Activated CD4-positive, alpha-beta T cell treated with anti-CD3 and anti-CD28 coated beads, Interleukin-2, amount 50 U/mL, for 24 hours (primary cell): ENCODE data around the gene PLPP4.
"Not testable (repeated sequence)": the region's sequence is repeated elsewhere in the genome, so short reads cannot be mapped to it uniquely, and the experiment has no call there.

Source experiments
- DNase-seq, 2 donors: peaks; one replicate each; pipeline ENCODE4 v3.0.0-alpha.2; 2020; ENCODE audit warnings: low read depth in 1 of 2, low spot score in 1 of 2

The PLPP4 gene

DNA sequence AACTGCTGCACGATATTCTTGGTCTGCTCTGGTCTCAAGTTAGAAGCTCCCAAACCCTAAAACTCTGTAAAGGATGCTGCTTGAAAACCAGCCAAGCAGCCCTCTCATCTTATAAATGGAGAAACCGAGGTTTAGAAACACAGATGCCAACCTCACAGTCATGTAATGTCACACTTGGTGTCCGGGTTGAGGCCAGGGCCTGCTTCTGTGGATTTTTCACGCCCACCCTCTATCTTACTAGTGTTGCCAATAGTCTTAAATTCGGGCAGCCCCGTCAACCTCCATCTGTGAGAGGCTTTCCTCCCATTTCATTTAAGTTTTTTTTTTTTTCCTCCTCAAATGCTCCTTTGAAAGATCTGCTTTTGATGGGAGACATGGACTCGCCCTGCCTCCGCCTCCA, 28.9 kb downstream of the PLPP4 start:
- DNase-seq: no peak

DNA sequence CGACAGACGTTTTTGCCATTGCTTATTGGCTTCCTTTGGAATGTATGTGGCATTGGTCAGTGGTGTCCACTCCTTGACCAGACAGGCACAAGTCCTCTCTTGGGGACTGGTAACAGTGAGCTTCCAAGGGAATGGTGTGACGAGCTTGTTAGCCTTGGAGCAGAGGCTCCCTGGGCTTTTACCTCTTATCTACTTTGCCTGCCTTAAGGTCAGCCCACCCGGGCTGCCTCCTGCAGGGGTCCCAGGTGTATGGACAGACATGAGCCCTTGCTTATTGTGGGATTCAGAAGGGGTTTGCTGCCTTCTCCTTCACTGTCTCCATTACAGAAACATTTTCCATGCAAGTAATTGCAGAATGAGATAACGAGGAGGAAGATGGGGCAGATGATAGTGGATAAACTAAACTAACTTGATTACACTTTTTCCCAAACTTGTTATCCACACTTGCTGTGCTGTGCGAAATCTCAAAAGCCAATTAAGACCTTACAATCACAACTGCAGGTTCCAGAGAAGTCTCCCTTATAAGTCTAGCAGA, 29.7 kb downstream of the PLPP4 start:
- no peak for DNase-seq

GRCh38 chr10:120490288-120490687, 33.3 kb downstream of the PLPP4 start:
- no peak for DNase-seq

- no peak for DNase-seq
Measured at GRCh38 chr10:120492346-120492745, 35.3 kb downstream of the PLPP4 start.

- DNase-seq: no peak
Measured at GRCh38 chr10:120493411-120494312, 36.6 kb downstream of the PLPP4 start.

GRCh38 chr10:120494313-120494710, 37.3 kb downstream of the PLPP4 start:
- DNase-seq: no peak

- no peak for DNase-seq
Measured at GRCh38 chr10:120495226-120496009, 38.4 kb downstream of the PLPP4 start.

DNA sequence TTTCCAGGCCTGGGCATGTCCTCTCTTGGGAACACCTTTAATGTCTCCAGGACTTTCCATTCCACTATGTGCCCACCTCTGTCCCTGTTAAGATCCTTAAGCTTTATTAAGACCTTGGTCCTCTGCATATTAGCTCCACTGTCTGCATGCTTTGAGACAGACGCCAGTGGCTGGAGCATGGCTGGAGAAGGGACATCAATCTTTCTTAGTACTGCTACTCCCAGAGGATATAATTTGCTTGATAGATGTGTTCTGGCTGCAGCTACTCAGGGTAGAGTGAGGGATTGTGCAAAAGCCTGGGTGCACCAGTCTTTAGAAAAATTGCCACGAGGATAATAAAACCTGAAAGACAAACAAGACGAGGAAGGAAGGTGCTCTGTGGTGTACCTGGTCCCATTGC, 42.9 kb downstream of the PLPP4 start:
- no peak for DNase-seq

DNA sequence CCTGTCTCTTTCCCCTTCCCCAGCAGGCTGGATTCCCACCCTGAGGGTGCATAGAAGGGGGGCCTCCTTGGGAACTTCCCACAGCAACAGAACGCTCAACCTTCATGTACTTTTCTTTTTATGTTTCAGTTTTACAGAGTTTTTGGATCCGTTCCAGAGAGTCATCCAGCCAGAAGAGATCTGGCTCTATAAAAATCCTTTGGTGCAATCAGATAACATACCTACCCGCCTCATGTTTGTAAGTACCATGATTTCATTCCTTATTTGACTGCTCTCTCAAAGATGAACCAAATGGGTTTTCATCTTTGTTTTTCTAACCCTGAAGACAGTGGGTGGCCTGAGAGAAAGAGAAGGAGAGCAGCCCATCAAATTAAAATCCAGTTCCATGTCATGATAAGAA, 46.7 kb downstream of the PLPP4 start:
- DNase-seq: no peak

DNA sequence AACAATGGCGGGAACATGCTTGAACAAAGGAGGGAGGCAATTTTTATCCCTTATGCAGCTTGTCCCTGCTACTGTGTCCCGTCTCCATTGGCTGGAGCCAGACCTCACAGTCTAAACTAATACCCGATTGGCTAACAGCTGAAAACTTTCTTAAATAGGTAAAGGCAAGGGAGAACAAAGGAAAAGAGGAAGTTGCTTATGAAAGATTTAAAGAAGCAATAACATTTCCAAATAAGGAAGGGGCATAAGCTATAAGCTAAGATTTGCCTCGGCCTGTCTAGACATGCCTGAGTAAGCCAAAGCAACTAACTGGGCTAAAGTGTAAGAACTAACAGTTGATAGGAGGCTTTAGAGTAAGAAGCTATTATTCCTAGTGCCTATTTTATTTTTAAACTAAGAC, 47.2 kb downstream of the PLPP4 start:
- DNase-seq: not testable (repeated sequence)

- no peak for DNase-seq
Measured at GRCh38 chr10:120505056-120505455, 48.0 kb downstream of the PLPP4 start.

DNA sequence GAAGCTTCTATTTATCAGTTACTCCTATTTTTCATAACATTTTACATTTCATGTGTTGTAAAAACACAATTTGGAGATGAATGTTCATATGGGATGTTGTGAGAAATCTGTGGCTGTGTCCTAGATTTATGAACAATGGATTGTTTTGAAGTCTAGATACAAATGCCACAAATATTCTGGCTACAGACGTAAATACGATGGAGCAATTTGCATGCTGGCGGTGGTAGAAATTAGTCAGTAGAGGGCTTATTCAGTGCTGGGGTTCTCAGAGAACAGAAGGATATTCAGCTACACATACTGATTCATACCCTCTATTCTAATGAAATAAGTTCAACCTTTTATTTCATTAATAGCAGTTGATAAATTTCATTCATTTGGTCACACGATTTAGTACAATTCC, 48.8 kb downstream of the PLPP4 start:
- DNase-seq: no peak

GRCh38 chr10:120506674-120507073, 49.6 kb downstream of the PLPP4 start:
- no peak for DNase-seq

- no peak for DNase-seq
Measured at GRCh38 chr10:120507175-120507574, 50.1 kb downstream of the PLPP4 start.

DNA sequence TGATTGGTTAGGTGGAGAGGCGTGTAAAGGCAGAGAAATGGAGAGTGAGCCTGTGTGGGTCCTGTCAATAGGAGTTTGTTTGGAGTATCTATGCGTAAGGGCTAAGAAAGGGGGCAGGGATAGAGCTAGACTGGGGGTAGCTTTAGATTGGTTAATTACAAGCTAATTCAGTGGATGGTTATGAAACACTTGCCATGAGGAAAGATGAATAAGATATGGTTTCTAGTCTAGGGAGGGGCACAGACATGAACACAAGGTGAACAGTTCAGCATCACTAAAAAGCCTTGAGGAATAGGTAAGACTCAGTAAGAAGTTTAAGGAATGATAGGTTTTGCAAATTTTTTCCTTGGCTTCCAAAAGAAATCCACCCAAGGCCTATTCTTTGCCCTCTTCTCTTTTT, 50.6 kb downstream of the PLPP4 start:
- no peak for DNase-seq

GRCh38 chr10:120508393-120508792, 51.4 kb downstream of the PLPP4 start:
- DNase-seq: no peak

- no peak for DNase-seq
Measured at GRCh38 chr10:120508966-120509365, 51.9 kb downstream of the PLPP4 start.

- DNase-seq: no peak
Measured at GRCh38 chr10:120511165-120511564, 54.1 kb downstream of the PLPP4 start.

DNA sequence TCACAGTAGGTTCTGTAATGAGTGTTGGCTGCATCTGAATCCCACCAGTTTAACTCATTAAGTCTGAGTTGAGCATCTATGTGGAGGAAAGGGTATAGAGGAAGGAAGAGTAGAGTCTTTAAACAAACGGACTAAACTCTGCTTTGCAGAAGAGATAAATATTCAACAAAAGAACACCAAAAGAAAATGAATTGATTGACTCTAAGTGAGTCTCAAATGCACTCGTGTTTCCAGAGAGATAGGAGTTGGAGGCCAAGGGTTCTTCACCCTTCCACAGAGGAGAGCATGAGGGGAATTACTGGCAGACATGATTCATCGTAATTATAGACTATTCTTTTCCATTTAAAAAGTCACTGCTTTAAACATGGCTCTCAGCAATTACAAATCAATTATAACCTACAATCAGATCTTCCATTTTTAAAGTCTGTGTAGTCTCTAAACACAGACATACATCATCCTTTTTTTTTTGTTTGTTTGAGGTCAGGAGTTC, 56.3 kb downstream of the PLPP4 start:
- no peak for DNase-seq

GRCh38 chr10:120514035-120514620, 57.1 kb downstream of the PLPP4 start:
- no peak for DNase-seq

DNA sequence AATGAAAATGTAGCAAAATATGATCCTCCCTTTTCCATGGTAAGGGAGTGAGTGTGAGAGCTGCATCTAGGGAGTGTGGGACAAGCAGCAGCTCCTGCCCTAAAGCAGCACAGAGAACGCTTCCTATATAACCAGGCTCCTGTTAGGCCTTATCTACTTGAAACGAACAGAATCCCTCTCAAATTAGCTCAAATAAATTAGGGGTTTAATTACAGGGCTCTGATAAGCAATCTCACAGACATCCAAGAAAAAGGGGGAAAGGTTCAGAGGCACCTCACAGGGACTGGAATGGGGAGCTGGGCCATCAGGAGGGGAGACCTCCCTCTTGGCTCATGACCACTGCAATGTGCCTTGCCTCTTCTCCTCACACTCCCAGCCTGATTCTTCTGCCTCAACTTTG, 57.9 kb downstream of the PLPP4 start:
- no peak for DNase-seq

GRCh38 chr10:120515741-120516140, 58.7 kb downstream of the PLPP4 start:
- DNase-seq: no peak
